GM19043 (cell line): ENCODE results near the gene KIF9.
A peak's percentile ranks its signal among the peaks of the same experiment; 100 is the strongest.
"Not testable (repeated sequence)": the region's sequence is repeated elsewhere in the genome, so short reads cannot be mapped to it uniquely, and the experiment has no call there.

Experiments used
- ATAC-seq: cut with Tn5 transposase; IDR thresholded peaks from one replicate; pipeline ENCODE4 v1.9.1; 2021; ENCODE audit warnings: low read depth; ENCODE audit not compliant: unreplicated experiment

Gene KIF9

DNA sequence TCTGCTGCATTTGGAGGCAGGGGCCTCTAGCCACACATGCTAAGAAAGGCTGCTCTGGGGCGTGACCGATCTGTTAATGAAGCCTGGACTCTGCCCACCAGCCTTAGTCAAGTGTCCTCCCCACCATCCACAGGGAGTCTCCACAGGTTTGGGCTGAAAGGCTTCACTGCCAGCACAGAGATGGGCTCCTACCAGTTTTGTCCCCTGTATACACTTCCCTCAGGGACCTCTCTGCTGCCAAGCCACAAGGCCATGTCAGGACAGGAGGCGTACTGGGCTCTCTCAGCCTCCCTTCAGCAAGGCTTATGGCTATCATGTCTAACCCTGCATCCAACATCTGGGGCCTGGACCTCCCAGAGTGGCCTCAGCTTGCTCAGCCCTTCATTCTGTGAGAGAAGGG, 23.5 kb downstream of the KIF9 start:
- no peak for ATAC-seq

- ATAC-seq: not testable (repeated sequence)
These were observed 26.3 kb downstream of the KIF9 start for GRCh38 chr3:47256331-47256730.

- no peak for ATAC-seq
These were observed 30.9 kb downstream of the KIF9 start for GRCh38 chr3:47251689-47252088.

- ATAC-seq: not testable (repeated sequence)
These were observed 31.5 kb downstream of the KIF9 start for GRCh38 chr3:47251085-47251484.

DNA sequence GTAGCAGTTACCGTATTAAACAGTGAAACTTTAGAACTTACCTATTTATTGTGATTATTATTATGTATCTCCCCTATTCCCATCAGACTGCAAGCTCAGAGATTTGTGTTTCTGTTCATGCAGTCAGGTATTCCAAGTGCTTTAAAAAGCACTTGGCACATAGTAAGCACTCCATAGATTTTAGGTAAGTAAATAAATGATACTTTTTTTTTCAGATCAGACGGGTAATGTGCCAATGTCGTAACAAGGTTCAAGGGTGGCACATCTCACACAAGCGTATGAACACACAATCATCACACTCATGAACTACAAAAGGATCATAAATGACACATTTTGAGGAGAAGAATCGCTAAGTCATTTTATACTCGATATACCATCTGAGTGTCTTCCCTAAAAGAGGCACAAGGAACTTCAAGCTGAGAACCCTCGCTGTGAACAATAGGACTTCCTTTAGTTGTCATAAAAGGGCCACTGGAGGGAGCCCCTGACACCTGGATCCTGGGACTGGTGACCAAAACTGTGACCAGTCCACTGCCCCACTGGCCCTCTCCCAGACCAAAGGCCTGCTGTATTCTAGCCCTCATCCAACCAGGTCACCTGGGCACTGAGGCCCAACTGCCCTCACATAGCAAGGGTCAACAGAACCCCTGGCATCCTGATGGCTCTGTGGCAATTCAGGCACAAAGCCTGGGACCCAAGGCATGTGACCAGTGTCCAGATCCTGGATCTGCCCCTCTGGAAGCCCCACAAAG, 32.1 kb downstream of the KIF9 start:
- no peak for ATAC-seq

GRCh38 chr3:47247131-47248064, 35.2 kb downstream of the KIF9 start:
- no peak for ATAC-seq

- no peak for ATAC-seq
These were observed 37.3 kb downstream of the KIF9 start for GRCh38 chr3:47245271-47245670.

GRCh38 chr3:47244531-47245100, 38.0 kb downstream of the KIF9 start:
- no peak for ATAC-seq

DNA sequence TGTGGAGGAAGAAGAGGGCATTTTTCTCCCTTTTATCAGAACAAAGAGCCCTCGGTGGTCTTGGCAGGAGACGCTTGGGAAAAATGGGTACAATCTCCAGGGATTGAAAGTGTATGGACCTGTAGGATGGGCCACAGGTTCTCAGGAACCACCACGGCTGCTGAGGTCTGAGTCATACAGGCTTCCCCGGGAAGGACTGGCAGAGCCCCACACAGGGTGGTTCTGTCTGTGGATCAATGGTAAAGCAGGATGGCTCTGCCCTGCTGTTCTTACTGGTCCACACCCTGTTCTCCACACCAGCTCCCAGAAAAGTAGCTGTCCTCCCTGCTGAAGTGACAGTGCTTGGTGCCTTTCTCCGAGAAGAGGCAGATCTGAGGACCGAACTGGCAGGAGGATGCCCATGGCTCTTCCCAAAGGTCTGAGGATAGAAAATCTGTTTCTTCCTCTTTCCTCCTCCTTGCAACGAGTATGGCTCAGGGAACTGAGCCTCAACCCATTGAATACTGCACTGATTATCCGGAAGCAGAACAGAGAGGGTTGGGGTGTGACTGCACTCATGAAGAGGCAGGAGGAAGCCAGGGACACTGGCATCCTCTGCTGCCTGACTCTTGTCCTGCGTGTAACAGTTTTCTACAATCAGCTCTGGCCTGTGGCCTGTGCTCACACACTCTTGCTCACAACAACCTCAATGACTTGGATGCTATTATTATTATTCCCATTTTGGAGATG, 39.0 kb downstream of the KIF9 start:
- ATAC-seq: no peak

GRCh38 chr3:47239929-47240328, 42.7 kb downstream of the KIF9 start:
- ATAC-seq: no peak

- no peak for ATAC-seq
These were observed 44.6 kb downstream of the KIF9 start for GRCh38 chr3:47238017-47238416.

DNA sequence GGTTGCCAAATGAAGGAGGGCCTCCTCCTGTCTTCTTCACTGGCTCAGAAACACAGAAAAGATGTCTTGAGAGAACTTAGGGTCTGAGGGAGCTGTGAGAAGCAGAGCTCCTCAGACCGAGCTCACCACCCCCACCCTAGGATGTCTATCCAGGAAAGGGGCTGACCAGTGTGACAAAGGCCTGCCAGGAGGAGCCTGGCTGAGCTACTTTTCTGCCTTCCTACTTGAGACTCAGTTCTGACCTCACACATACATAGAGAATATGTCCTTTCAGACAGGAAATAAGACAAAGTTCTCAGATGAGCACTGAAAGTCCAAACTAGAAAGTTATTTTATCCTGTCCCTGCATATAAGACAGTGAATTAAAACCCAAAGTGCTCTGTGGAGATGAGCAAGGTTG, 54.5 kb downstream of the KIF9 start:
- peak; percentile 43 for ATAC-seq

DNA sequence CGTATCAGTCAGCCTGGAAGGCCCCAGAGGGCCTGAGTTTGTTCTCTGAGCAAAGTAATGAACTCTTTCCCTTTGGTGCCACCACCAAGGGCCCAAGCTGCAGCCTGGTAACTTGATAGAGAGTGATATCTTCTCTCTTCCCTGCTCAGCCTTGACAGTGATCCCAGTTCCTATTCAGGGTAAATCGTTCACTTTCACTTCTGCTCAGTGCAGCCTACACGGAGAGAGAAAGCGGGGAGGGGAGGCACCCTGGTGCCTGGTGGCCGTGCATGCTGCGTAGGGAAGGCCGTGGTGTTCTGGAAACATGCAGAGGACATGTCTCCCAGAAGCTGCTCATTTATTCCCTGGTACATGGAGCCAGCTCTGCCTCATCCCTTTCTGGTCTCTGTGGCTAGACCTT, 54.9 kb downstream of the KIF9 start:
- ATAC-seq: peak; percentile 47

DNA sequence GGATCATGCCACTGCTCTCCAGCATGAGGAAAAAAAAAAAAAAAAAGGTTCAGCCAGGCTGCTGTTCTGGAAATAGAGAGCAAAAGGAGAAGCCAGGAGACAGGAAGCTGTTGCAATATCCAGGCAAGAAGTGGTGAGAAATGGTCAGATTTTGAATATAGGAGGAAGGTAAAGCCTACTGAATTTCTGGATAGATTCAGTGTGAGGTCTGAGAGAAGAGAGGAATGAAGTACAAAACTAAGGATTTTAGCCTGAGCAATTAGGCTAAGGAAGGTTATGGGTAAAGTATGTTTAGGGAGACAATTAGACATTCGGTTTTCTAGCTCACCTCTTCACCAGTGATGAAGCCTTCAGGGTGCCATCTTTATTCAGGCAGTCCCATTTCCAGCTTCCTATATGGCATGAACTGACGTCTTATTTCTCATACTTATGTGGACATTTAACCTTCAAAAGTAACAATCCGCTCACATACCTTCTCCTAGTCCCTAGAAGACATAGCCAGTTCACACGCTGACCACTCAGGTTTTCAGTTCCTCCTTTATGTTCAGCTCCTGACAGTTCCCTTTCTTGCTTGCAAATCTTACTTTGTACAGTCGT, 57.2 kb downstream of the KIF9 start:
- ATAC-seq: peak; percentile 54

GRCh38 chr3:47223755-47224154, 58.8 kb downstream of the KIF9 start:
- no peak for ATAC-seq

DNA sequence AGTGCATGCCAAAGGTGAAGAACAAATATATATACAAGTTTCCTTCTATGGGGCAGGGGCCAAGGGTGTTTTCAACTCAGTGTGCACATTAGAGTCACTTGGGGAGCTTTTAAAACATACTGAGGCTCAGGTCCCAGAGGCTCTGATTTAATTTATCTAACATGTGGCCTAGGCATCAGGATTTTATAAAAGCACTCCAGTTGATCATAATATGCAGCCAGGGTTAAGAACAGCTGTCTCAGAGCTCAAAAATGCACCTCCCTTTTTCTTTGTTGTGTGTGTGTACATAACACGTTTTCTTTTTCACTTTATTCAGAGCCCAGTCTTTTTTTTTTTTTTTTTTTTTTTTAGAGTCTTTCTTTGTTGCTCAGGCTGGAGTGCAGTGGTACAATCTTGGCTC, 60.8 kb downstream of the KIF9 start:
- no peak for ATAC-seq

- no peak for ATAC-seq
These were observed 71.7 kb downstream of the KIF9 start for GRCh38 chr3:47210863-47211405.

DNA sequence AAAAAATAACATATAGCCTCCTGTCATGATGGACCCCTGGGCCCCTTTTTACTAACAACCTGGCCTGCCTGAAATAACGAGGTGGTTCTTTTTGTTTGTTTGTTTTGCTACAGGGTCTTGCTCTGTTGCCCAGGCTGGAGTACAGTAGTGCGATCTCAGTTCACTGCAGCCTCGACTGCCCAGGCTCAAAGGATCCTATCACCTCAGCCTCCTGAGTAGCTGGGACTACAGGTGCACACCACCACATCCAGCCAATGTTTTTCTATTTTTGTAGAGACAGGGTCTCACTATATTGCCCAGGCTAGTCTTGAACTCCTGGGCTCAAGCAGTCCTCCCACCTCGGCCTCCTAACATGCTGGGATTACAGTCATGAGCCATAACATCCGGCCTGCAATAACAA, 76.6 kb downstream of the KIF9 start:
- ATAC-seq: not testable (repeated sequence)

- no peak for ATAC-seq
These were observed 77.7 kb downstream of the KIF9 start for GRCh38 chr3:47204875-47205274.

DNA sequence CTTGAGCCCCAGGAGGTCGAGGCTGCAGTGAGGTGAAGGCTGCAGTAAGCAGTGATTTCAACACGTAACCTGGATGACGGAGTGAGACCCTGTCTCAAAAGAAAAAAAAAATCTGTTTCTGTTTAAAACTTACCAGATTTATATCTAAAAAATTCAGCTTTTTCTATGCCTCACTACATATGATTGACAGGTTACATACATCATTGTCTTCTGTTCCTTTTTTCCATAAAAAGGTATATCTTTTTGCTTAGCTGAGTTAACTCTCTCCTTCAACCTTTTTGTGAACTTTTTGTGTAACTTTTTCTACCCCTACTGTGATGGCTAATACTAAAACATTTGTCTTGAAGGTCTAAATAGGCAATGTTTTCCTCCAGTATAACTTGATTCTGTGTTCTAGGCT, 80.1 kb downstream of the KIF9 start:
- ATAC-seq: no peak
